Dendritic cell treated with granulocyte-macrophage colony-stimulating factor and Interleukin-4, amounts not matched to agents 40 ng/mL and 50 ng/mL, for 4 days (primary cell): ENCODE results near the gene CUL1.

ENCODE experiments used
- H3K27ac Mint-ChIP-seq: one replicate; pipeline ENCODE4 v1.8.0; 2022; ENCODE audit warnings: mild to moderate bottlenecking, mixed read lengths
- H3K27me3 Mint-ChIP-seq: one replicate; pipeline ENCODE4 v1.8.0; 2022; ENCODE audit warnings: mild to moderate bottlenecking, mixed read lengths
- H3K36me3 Mint-ChIP-seq: one replicate; pipeline ENCODE4 v1.8.0; 2022; ENCODE audit warnings: low read depth, mixed read lengths
- H3K4me1 Mint-ChIP-seq: one replicate; pipeline ENCODE4 v1.8.0; 2022; ENCODE audit warnings: low read depth, mixed read lengths
- H3K4me3 Mint-ChIP-seq: one replicate; pipeline ENCODE4 v1.8.0; 2022; ENCODE audit warnings: mild to moderate bottlenecking, moderate library complexity, mixed read lengths
- H3K9me3 Mint-ChIP-seq: one replicate; pipeline ENCODE4 v1.8.0; 2022; ENCODE audit warnings: mixed read lengths
- intact Hi-C: fragments of 100-400 bp; cut with micrococcal nuclease; formaldehyde crosslinking; loops from one replicate; pipeline ENCODE4 v1.15.0; 2022

The CUL1 gene

DNA sequence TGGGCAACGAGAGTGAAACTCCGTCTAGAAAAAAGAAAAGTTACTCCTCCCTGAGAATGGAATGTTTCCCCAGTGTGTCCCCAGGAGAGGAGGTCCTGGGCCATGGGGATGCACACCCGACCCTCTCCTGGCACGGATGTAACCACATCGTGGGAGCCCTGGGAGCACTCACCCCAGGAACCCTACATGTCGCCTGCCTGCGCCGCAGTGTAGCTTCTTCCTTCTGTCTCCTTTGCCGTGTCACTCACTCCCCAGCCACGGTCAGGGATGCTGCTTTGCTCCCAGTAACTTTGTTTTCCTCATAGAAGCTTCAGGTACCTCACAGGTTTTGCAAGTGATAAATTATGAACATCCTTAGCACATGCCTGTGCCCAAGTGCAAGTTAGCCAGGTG, 103.4 kb downstream of the CUL1 start:
- Mint-ChIP-seq H3K36me3 (peaks cover 94% of the 10 kb centered on the region), H3K27me3 (no peaks in the 10 kb centered on the region), H3K9me3 (no peaks in the 10 kb centered on the region), H3K4me3 (no peak overlapping the region), H3K4me1 (no peaks in the 10 kb centered on the region), H3K27ac (no peak overlapping the region)
- intact Hi-C loops = no loop called here

DNA sequence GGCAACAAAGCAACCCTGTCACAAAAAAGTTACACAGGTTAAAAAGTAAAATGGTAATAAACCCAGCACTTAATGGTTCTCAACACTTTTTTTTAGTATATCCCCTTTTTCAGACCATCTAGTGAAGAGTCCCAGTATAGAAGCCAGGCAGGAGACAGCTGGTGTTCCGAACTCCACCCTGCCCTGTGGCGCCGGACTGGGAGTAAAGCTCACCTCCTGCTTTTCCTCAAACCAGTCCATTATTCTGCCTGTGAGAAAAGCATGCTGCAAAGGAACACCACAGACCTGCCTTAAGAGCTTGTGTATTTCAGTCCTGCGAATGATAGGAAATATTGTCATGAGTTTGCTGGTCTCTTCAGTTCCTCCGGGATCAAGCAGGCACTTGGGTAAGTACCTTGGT, 104.4 kb downstream of the CUL1 start:
- no peaks in the 10 kb centered on the region for H3K9me3 Mint-ChIP-seq
- intact Hi-C loops = no loop called here
- H3K4me1 Mint-ChIP-seq = no peaks in the 10 kb centered on the region
- peaks cover 94% of the 10 kb centered on the region for H3K36me3 Mint-ChIP-seq
- no peaks in the 10 kb centered on the region for H3K27me3 Mint-ChIP-seq
- H3K27ac Mint-ChIP-seq = no peak overlapping the region
- H3K4me3 Mint-ChIP-seq = no peak overlapping the region

DNA sequence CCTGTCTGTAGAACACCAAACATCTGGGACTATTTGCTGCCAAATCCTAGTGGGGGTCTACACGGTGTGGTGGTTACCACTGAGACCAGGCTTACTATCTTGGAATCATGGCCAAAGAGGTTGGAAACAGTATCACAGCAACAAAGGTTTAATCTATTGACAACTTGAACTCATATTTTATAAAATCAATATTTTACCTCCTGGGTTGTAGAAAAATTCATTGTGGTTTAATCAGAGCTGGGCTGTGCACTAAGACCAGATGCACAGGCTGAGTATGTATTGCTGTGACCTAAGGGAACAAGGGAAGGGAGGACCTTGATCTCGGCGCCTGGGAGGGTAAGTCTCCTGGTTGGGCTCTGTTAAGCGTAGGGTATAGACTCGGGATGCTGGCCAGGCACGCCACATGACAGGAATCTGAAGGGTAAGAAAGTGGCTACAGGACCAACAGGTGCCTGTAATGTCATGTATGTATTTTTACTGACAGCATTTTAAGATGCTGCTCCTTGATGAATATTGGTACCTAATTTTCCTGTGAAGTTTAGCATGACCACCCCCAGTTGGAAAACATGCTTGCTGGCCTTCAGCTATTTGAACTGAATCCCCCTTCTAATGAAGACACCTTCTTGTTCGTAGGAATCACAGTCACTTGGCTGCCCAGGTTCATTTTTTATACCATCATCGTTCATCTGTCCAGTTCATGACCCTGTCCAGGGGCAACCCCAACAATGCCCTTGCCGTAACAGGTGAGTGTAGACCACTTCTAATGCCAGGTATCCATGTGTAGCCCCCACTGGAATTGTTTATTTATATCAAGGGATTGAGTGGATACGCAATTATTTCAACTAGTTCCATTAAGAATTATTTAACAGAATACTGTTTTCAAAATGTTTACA, 105.9 kb downstream of the CUL1 start:
- Mint-ChIP-seq H3K4me3 (no peak overlapping the region), H3K27ac (no peak overlapping the region), H3K36me3 (peaks cover 94% of the 10 kb centered on the region), H3K27me3 (no peaks in the 10 kb centered on the region), H3K4me1 (no peaks in the 10 kb centered on the region), H3K9me3 (no peaks in the 10 kb centered on the region)
- intact Hi-C loops = no loop called here

DNA sequence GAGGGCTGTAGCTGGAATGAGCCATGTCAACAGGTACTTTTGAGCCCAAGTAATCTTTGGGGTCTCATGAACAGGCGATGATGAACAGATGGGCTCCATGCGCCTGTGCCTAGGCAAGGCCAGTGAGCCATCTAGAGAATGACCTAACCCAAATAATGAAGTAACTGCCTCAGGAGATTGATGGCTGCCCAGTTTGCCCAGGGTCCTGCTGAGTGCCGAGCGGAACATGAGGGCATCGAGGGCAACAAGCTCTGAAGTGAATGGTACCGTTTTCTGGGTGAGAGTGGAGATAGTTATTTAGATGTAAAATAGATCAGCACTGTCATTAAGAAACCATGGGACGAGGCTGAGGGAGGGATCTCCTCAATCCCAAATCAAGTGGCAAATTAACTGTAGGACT, 107.5 kb downstream of the CUL1 start:
- Mint-ChIP-seq H3K27ac (no peak overlapping the region), H3K27me3 (no peaks in the 10 kb centered on the region), H3K4me3 (no peak overlapping the region), H3K4me1 (no peaks in the 10 kb centered on the region), H3K36me3 (peaks cover 94% of the 10 kb centered on the region), H3K9me3 (no peaks in the 10 kb centered on the region)
- intact Hi-C loops = no loop called here

DNA sequence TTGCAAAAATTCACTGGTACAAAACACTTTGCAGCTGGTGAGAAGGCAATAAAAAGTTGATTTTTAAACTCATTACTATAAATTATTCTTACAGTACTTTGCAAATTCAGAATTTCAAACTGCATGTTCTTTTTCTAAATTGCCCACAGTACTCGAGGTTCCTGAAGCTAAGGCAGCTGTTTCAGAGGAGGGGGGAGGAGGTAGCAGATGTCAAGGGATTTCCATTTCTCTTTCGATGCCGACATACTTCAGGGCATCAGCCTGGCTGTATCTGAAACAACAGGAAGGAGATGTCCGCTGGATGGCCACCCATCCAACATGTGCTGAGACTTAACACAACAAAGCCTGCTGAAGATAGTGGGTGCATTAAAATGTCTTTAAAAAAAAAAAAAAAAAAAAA, 108.7 kb downstream of the CUL1 start:
- no peaks in the 10 kb centered on the region for H3K9me3 Mint-ChIP-seq
- intact Hi-C loops = no loop called here
- no peak overlapping the region for H3K4me3 Mint-ChIP-seq
- H3K4me1 Mint-ChIP-seq = no peaks in the 10 kb centered on the region
- H3K27me3 Mint-ChIP-seq = no peaks in the 10 kb centered on the region
- H3K27ac Mint-ChIP-seq = no peak overlapping the region
- H3K36me3 Mint-ChIP-seq = peaks cover 94% of the 10 kb centered on the region

DNA sequence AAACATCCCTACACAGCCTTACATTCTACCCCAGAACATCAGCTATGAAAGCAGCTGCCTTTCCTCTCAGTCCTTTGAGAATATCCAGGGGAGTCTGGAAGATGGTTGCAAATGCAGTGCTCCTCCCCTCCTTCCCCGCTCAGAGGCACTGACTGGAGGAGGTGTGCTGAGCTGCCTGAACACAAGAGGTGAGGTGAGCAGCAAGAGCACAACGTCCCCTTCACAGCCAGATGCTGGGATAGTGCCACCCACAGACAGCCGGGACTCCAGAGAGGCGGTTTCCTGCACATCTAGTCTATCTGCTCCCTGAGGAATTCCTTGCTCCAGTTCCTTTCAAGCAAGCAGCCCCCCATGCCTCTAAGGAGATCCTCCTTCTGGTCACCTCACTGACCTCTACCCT, 111.2 kb downstream of the CUL1 start:
- Mint-ChIP-seq H3K4me3 (no peak overlapping the region), H3K4me1 (no peaks in the 10 kb centered on the region), H3K9me3 (no peaks in the 10 kb centered on the region), H3K27ac (no peak overlapping the region), H3K36me3 (peaks cover 97% of the 10 kb centered on the region), H3K27me3 (no peaks in the 10 kb centered on the region)
- intact Hi-C loops = no loop called here

DNA sequence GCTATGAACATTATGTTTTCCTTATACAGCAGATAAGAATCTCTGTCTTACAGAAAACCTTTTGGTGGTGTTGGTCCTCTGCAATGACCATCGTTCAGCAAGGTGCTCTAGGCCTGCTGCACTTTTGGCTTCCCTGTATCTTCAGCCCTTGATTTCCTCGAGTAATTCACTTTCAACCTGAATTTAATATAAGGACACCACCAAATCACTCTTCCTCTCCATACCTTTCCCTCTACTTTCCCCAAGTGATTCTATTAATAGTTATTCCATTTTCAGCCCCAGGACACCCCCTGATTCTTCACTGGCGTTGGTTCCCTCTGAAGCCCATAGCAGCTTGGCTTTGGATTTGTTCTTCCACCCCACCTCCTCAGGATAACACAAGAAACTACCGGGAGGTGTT, 113.2 kb downstream of the CUL1 start:
- no peaks in the 10 kb centered on the region for H3K27me3 Mint-ChIP-seq
- no peak overlapping the region for H3K4me3 Mint-ChIP-seq
- intact Hi-C loops = no loop called here
- peaks cover 90% of the 10 kb centered on the region for H3K36me3 Mint-ChIP-seq
- no peak overlapping the region for H3K27ac Mint-ChIP-seq
- H3K4me1 Mint-ChIP-seq = no peaks in the 10 kb centered on the region
- H3K9me3 Mint-ChIP-seq = no peaks in the 10 kb centered on the region

DNA sequence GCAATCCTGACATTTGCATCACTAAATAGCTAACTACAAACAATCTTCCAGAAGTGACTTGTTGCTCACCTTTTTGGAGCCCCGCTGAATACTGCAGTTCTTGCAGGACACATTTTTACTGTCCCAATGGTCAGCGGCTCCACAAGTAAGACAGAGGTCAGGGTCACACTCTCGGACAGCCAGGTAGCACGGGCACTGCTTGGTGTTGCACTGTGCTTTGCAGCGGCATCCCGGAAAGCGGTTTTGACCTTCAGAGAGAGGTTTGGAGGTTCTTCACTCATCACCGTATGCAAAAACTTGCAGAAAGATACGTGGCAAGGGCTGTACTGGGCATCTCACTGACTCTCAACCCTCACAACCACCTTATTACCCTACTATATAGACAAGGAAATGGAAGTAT, 115.2 kb downstream of the CUL1 start:
- no peaks in the 10 kb centered on the region for H3K4me1 Mint-ChIP-seq
- H3K9me3 Mint-ChIP-seq = no peaks in the 10 kb centered on the region
- peaks cover 88% of the 10 kb centered on the region for H3K36me3 Mint-ChIP-seq
- no peak overlapping the region for H3K27ac Mint-ChIP-seq
- H3K27me3 Mint-ChIP-seq = no peaks in the 10 kb centered on the region
- no peak overlapping the region for H3K4me3 Mint-ChIP-seq
- intact Hi-C loops = no loop called here

DNA sequence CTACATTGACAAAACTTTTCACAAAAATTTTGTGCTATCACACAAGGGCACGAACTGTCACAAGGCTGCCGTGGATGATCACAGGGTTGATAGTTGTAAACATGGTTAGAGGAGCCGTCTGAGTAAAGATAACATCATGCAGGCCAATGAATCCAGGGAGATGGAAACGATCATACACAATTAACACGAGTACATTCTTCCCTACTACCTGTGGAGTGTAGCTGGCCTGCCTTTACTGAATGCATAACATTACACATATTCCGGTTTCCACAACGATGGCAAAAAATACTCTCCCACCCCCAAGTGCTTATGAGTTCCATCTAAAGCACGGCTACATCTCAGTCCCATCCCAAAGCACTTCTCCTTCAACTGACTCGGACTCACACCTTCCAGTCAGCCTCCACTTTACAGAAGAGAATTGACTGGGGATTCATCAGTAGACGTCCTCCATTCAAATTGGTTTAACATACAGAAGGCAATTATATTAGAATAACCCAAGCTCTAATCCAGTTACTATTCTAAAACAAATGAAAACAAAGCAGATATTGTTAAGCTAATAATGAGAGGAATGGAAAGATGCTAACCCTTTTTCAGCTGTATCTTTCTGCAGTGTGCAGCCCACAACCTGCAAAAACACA, 116.3 kb downstream of the CUL1 start:
- no peaks in the 10 kb centered on the region for H3K27me3 Mint-ChIP-seq
- H3K4me1 Mint-ChIP-seq = no peaks in the 10 kb centered on the region
- no peak overlapping the region for H3K27ac Mint-ChIP-seq
- H3K4me3 Mint-ChIP-seq = no peak overlapping the region
- H3K36me3 Mint-ChIP-seq = peaks cover 81% of the 10 kb centered on the region
- H3K9me3 Mint-ChIP-seq = no peaks in the 10 kb centered on the region
- intact Hi-C loops = no loop called here

DNA sequence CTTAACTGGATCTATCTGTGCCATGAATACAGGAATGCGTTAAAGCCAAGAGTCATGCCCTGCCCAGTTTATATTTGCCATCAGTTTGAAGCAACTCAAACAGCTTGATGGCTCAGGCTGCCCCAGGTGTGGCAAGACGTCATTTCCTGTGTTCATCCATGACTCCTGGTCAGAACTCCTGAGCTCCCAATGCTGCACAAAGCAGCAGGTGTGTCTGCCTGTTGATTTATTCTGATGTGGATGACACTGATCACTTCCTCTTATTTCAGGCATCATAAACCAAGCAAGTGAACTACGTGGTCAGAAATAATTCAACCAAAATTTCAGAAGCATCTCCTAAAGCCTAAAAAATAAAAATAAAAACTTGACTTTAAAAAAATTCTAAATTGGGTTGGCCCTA, 116.9 kb downstream of the CUL1 start:
- intact Hi-C loops = no loop called here
- Mint-ChIP-seq H3K27me3 (no peaks in the 10 kb centered on the region), H3K4me1 (no peaks in the 10 kb centered on the region), H3K36me3 (peaks cover 75% of the 10 kb centered on the region), H3K9me3 (no peaks in the 10 kb centered on the region), H3K27ac (no peak overlapping the region), H3K4me3 (no peak overlapping the region)

DNA sequence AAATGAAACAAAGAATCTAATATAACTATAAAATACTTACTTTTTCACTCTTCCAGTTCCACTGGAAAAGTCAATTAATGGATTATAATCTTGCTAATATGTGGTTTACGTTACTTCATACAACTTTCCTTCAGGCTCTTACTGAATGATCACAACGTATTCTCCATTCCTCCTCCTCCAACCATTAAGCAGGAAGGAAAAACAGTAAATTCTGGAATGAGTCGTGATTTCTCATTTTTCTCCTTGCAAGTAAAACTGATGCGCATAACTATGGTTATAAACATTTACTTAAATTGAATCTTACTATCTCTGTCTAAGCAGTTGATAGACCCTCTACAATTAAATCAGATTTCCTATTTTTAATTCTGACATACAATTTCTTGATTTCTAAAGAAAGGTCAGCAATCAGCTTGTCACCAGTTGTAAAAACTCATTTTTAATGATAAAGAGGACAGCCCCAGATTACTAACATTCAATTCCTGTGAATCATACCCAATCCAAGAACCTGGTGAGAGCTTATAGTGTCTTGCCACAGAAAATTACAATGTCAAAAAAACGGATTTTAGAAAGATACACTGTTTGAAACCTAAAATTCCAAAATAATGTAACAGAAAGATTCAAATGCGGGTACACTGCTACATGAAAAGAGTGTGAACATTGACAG, 121.1 kb downstream of the CUL1 start:
- Mint-ChIP-seq H3K27me3 (no peaks in the 10 kb centered on the region), H3K4me3 (no peak overlapping the region), H3K27ac (no peak overlapping the region), H3K4me1 (no peaks in the 10 kb centered on the region), H3K36me3 (peaks cover 45% of the 10 kb centered on the region), H3K9me3 (no peaks in the 10 kb centered on the region)
- intact Hi-C loops = no loop called here

DNA sequence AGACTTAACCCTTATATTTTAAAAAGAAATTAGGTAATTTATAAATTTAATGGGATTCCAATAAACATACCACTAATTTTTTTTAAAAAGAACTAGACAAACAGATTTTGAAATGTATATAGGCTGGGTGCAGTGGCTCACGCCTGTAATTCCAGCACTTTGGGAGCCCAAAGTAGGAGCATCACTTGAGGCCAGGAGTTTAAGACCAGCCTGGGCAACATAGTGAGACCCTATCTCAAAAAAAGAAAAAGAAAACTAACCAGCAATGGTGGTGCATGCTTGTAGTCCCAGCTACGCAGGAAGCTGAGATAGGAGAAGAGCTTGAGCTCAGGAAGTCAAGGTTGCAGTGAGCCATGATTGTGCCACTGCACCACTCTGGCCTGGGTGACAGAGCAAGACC, 122.7 kb downstream of the CUL1 start:
- no peak overlapping the region for H3K27ac Mint-ChIP-seq
- no peaks in the 10 kb centered on the region for H3K4me1 Mint-ChIP-seq
- H3K27me3 Mint-ChIP-seq = no peaks in the 10 kb centered on the region
- H3K36me3 Mint-ChIP-seq = peaks cover 49% of the 10 kb centered on the region
- intact Hi-C loops = no loop called here
- H3K4me3 Mint-ChIP-seq = no peak overlapping the region
- H3K9me3 Mint-ChIP-seq = no peaks in the 10 kb centered on the region

DNA sequence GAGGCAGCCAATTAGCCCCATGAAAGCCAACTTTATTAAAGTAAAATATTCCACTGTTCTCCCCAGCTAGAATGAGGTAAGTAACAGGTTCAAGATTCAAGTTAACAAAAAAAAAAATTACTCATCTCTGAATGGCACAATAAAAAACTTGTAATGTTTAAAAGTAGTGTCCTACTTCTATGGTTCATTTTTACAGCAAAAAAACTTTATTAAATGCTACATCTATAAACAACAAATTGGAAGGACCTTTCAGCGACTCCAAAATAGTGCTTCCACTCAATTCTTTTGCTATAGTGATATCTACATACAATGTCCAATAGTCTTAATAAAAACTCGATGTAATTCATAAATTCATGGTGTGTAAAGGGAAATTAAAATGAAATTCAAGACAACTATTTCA, 126.2 kb downstream of the CUL1 start:
- Mint-ChIP-seq H3K36me3 (peaks cover 39% of the 10 kb centered on the region), H3K27me3 (no peaks in the 10 kb centered on the region), H3K9me3 (no peaks in the 10 kb centered on the region), H3K4me3 (no peak overlapping the region), H3K4me1 (no peaks in the 10 kb centered on the region), H3K27ac (no peak overlapping the region)
- intact Hi-C loops = no loop called here

DNA sequence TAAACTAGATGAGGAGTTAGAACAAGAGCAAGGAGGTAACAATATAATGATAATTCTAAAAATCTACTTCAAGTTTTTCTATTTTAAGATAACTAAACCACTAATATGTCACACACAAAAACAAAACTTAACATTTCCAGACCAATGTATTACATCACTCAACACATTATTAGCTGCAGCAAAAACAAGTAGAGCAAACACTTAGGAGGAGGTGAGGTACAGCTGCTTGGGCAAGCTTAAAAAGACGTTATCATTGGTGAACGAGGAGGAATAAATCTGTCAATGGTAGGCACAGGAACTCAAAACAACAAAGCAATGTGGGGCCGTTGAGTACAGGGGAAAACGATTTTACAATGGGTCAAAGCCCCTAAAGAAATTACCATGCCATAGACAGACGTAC, 126.6 kb downstream of the CUL1 start:
- no peak overlapping the region for H3K4me3 Mint-ChIP-seq

More for the DNA sequence above, 126.6 kb downstream of the CUL1 start:
- intact Hi-C loops = no loop called here
- Mint-ChIP-seq H3K36me3 (peaks cover 44% of the 10 kb centered on the region), H3K27me3 (no peaks in the 10 kb centered on the region), H3K4me1 (no peaks in the 10 kb centered on the region), H3K27ac (no peak overlapping the region), H3K9me3 (no peaks in the 10 kb centered on the region)
